Keratinocyte (primary cell): Measurements from ENCODE around the gene MYH4. TPM values are rescaled to one million over a fixed set of nuclear protein-coding genes. Genes with fewer than 3 reads are reported as not detected.

ENCODE experiments used
- DNase-seq: peaks from one replicate; pipeline ENCODE4 v3.0.0-alpha.2; 2011; ENCODE audit warnings: low read depth, missing footprints, low spot score
- FAIRE-seq: peaks from 2 replicates; lab custom pipeline; 2011; peaks lifted over from hg19 to GRCh38; lab: Jason Lieb, UNC
- H2AFZ ChIP-seq: 2 replicates; pipeline ENCODE4 v1.6.0; 2012; ENCODE audit warnings: low read length, control low read depth, inconsistent platforms; ENCODE audit not compliant: control insufficient read depth
- H3K27ac ChIP-seq: 2 replicates; pipeline ENCODE4 v1.5.1; 2011; ENCODE audit warnings: low read length; ENCODE audit not compliant: control insufficient read depth, insufficient read depth
- H3K27me3 ChIP-seq: 3 replicates; pipeline ENCODE4 v1.6.0; 2011; ENCODE audit warnings: low read length; ENCODE audit not compliant: control insufficient read depth, insufficient read depth; ENCODE audit errors: extremely low read depth
- H3K36me3 ChIP-seq, 2 experiments: 2 replicates in 1 of 2; 3 replicates in 1 of 2; pipeline ENCODE4 v1.5.1; 2011; ENCODE audit warnings: low read length in 2 of 2, mild to moderate bottlenecking in 1 of 2; ENCODE audit not compliant: control insufficient read depth in 2 of 2, insufficient read depth in 2 of 2; ENCODE audit errors: extremely low read depth in 1 of 2
- H3K4me1 ChIP-seq: 3 replicates; pipeline ENCODE4 v1.5.1; 2011; ENCODE audit warnings: low read length; ENCODE audit not compliant: control insufficient read depth, insufficient read depth; ENCODE audit errors: extremely low read depth
- H3K4me2 ChIP-seq: 3 replicates; pipeline ENCODE4 v1.6.0; 2011; ENCODE audit warnings: low read depth, low read length; ENCODE audit not compliant: control insufficient read depth, insufficient read depth; ENCODE audit errors: extremely low read depth
- H3K4me3 ChIP-seq, 3 experiments: fragments of 200-600 bp in 1 of 3; sonication (generic) in 1 of 3; 2 replicates in 2 of 3; 3 replicates in 1 of 3; pipeline ENCODE4 v1.5.1; 2011 to 2016; ENCODE audit warnings: low read length in 3 of 3, mild to moderate bottlenecking in 3 of 3, control low read depth in 2 of 3, inconsistent platforms in 1 of 3, low read depth in 1 of 3, mixed read lengths in 1 of 3, mixed run types in 1 of 3, moderate library complexity in 1 of 3; ENCODE audit not compliant: control insufficient read depth in 2 of 3, insufficient read depth in 2 of 3; ENCODE audit errors: extremely low read depth in 1 of 3
- H3K79me2 ChIP-seq: 2 replicates; pipeline ENCODE4 v1.6.0; 2012; ENCODE audit warnings: low read length; ENCODE audit not compliant: control insufficient read depth, insufficient read depth
- H3K9ac ChIP-seq: 3 replicates; pipeline ENCODE4 v1.6.0; 2011; ENCODE audit warnings: low read length; ENCODE audit not compliant: control insufficient read depth, insufficient read depth; ENCODE audit errors: extremely low read depth
- H3K9me1 ChIP-seq: 3 replicates; pipeline ENCODE4 v1.6.0; 2011; ENCODE audit warnings: low read length; ENCODE audit not compliant: control insufficient read depth, insufficient read depth; ENCODE audit errors: extremely low read depth
- H3K9me3 ChIP-seq: 2 replicates; pipeline ENCODE4 v1.5.1; 2012; ENCODE audit warnings: low read depth, low read length; ENCODE audit not compliant: control insufficient read depth
- H4K20me1 ChIP-seq: 3 replicates; pipeline ENCODE4 v1.6.0; 2011; ENCODE audit warnings: low read length; ENCODE audit not compliant: control insufficient read depth, insufficient read depth; ENCODE audit errors: extremely low read depth
- EZH2 ChIP-seq: IDR thresholded peaks from one replicate; pipeline ENCODE4 v1.6.1; 2012; ENCODE audit warnings: inconsistent platforms, mild to moderate bottlenecking, low read length, moderate library complexity
- dilution Hi-C: fragments of 300-500 bp; cut with MboI; formaldehyde crosslinking; loops from one replicate; pipeline ENCODE4 v1.7.0; 2020; ENCODE audit warnings: low sequenced_read_pairs; ENCODE audit not compliant: extremely low pct_ligation_motif_present
- polyA plus RNA-seq, 5 experiments: library from polyadenylated mRNA; depleted of rRNA in 3 of 5; stranded (reverse) in 3 of 5; stranded (forward) in 1 of 5; unstranded in 1 of 5; fragments of >200 nt; gene quantifications; 1 replicate in 1 of 5; 2 replicates in 3 of 5; 3 replicates in 1 of 5; pipeline versions ENCODE4 v1.2.1 to v1.2.3, GENCODE V29; 2011 to 2012; ENCODE audit warnings: missing spikeins in 2 of 5, low read depth in 1 of 5, low replicate concordance in 1 of 5
- TF ChIP-seq, protein P1 (sequence below), 3 experiments: IDR thresholded peaks in 1 of 3; conservative IDR thresholded peaks in 1 of 3; optimal IDR thresholded peaks in 1 of 3; 2 replicates in 2 of 3; 3 replicates in 1 of 3; pipeline versions ENCODE3 to v1.5.1; 2011; ENCODE audit warnings: low read length in 3 of 3, mild to moderate bottlenecking in 3 of 3, moderate library complexity in 2 of 3, control low read depth in 1 of 3, inconsistent platforms in 1 of 3; ENCODE audit not compliant: insufficient read depth in 2 of 3; ENCODE audit errors: extremely low read depth in 1 of 3

The MYH4 gene
- polyA plus RNA-seq, 1 donor (not counting 4 experiments of a cell fraction or from before 2014, with no cell fraction given) = not detected

DNA sequence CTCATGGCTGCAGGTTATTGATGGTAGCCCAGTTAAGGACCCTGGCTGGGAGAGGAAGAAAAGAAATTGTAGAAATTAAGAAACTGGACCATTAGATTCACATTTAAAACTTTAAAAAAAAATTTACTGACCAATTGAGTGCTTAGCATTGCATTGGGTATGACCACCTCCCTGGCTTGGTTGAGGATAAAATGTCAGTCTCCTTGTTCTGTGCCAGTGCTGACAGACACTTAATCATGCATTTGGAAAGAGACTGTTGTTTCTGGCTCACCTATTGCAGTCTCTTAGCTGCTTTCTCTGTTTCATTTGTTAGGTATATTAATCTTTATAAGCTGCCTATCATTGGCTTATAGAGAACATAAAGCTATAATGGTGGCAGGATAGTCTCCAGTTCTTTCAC lies 47.3 kb upstream of the MYH4 start:
- Histone ChIP-seq H3K4me1 (no peaks in the 10 kb centered on the region), H3K9me1 (no peaks in the 10 kb centered on the region), H3K4me2 (no peak overlapping the region), H3K9me3 (no peaks in the 10 kb centered on the region), H3K36me3 (no peaks in the 10 kb centered on the region), H3K27ac (no peak overlapping the region), H3K79me2 (no peaks in the 10 kb centered on the region), H3K4me3 (no peak overlapping the region), H4K20me1 (no peaks in the 10 kb centered on the region), H3K27me3 (no peaks in the 10 kb centered on the region), H3K9ac (no peak overlapping the region), H2AFZ (no peak overlapping the region)
- TF ChIP-seq EZH2 = no peak
- TF ChIP-seq, protein P1, sequence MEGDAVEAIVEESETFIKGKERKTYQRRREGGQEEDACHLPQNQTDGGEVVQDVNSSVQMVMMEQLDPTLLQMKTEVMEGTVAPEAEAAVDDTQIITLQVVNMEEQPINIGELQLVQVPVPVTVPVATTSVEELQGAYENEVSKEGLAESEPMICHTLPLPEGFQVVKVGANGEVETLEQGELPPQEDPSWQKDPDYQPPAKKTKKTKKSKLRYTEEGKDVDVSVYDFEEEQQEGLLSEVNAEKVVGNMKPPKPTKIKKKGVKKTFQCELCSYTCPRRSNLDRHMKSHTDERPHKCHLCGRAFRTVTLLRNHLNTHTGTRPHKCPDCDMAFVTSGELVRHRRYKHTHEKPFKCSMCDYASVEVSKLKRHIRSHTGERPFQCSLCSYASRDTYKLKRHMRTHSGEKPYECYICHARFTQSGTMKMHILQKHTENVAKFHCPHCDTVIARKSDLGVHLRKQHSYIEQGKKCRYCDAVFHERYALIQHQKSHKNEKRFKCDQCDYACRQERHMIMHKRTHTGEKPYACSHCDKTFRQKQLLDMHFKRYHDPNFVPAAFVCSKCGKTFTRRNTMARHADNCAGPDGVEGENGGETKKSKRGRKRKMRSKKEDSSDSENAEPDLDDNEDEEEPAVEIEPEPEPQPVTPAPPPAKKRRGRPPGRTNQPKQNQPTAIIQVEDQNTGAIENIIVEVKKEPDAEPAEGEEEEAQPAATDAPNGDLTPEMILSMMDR (optimal IDR thresholded peaks at IDR 0.05 in 1 of 3, IDR thresholded peaks at IDR 0.05 in 1 of 3, conservative IDR thresholded peaks at IDR 0.05 in 1 of 3; ENCODE audit: extremely low read depth in 1 of 3, insufficient read depth in 2 of 3, low read length in 3 of 3) = no peak
- FAIRE-seq (no peak), DNase-seq (no peak)
- dilution Hi-C loops = no loop called here

DNA sequence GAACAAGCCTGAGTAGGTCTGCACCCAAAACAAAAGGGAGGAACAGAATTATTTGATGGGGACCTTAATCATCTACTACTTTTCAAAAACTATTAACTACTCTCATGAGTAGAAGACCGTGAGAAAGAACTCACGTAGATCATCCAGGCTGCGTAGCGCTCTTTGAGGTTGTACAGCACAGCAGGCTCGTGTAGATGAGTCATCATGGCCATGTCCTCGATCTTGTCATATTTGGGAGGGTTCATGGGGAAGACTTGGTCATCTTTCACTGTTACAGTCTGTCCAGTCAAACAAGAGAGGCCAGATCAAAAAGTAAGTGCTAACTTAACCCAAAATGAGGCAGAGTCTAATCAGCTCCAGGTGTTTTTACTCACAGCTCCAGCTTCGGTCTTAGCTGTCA lies 46.7 kb upstream of the MYH4 start:
- no peak for FAIRE-seq

More for the DNA sequence above, 46.7 kb upstream of the MYH4 start:
- Histone ChIP-seq H3K9me3 (no peaks in the 10 kb centered on the region), H3K4me1 (no peaks in the 10 kb centered on the region), H3K9ac (no peak overlapping the region), H3K27me3 (no peaks in the 10 kb centered on the region), H3K79me2 (no peaks in the 10 kb centered on the region), H2AFZ (no peak overlapping the region), H4K20me1 (no peaks in the 10 kb centered on the region), H3K4me2 (no peak overlapping the region), H3K36me3 (no peaks in the 10 kb centered on the region), H3K9me1 (no peaks in the 10 kb centered on the region), H3K27ac (no peak overlapping the region), H3K4me3 (no peak overlapping the region)
- dilution Hi-C loops = no loop called here
- no peak for DNase-seq
- TF ChIP-seq, protein P1 (optimal IDR thresholded peaks at IDR 0.05 in 1 of 3, IDR thresholded peaks at IDR 0.05 in 1 of 3, conservative IDR thresholded peaks at IDR 0.05 in 1 of 3; ENCODE audit: extremely low read depth in 1 of 3, insufficient read depth in 2 of 3, low read length in 3 of 3) = no peak
- no peak for TF ChIP-seq EZH2
